ENCODE data around the gene OXA1L. TPM values are rescaled to one million over a fixed set of nuclear protein-coding genes. Genes with fewer than 3 reads are reported as not detected.

The OXA1L gene
- polyA plus RNA-seq, 1 donor from 2014 or later = 60.7 TPM

- no peaks in the 10 kb centered on the region for H3K9me3 ChIP-seq (ENCODE audit: low read length)
- no peak overlapping the region for H3K27ac ChIP-seq (ENCODE audit: low read length)
- no peak overlapping the region for H3K4me3 ChIP-seq (ENCODE audit: low read length)
- TF ChIP-seq EP300 (conservative IDR thresholded peaks at IDR 0.05; ENCODE audit: poor library complexity, severe bottlenecking) (no peak), REST (IDR thresholded peaks at IDR 0.05; ENCODE audit: borderline replicate concordance) (no peak), RAD21 (conservative IDR thresholded peaks at IDR 0.05) (no peak), CTCF (IDR thresholded peaks at IDR 0.05; ENCODE audit: poor library complexity, severe bottlenecking) (no peak), TAF1 (IDR thresholded peaks at IDR 0.05; ENCODE audit: low read depth) (no peak), MXI1 (conservative IDR thresholded peaks at IDR 0.05; ENCODE audit: poor library complexity, severe bottlenecking) (no peak), SMC3 (conservative IDR thresholded peaks at IDR 0.05; ENCODE audit: poor library complexity) (no peak), EZH2 (IDR thresholded peaks at IDR 0.05; ENCODE audit: borderline replicate concordance, insufficient read depth, low read length, poor library complexity, severe bottlenecking) (no peak), POLR2AphosphoS5 (IDR thresholded peaks at IDR 0.05) (no peak)
- no peak overlapping the region for H3K4me2 ChIP-seq (ENCODE audit: low read length)
- H3K36me3 ChIP-seq (ENCODE audit: insufficient read depth, low read length) = no peaks in the 10 kb centered on the region
- H4K20me1 ChIP-seq (ENCODE audit: insufficient read depth) = no peaks in the 10 kb centered on the region
- H3K27me3 ChIP-seq (ENCODE audit: insufficient read depth, low read depth, low read length) = no peaks in the 10 kb centered on the region
- H3K79me2 ChIP-seq (replicated peaks; ENCODE audit: insufficient read depth, low read length) = no peaks in the 10 kb centered on the region
- H2AFZ ChIP-seq (ENCODE audit: low read depth, low read length) = no peak overlapping the region
- H3K9me2 ChIP-seq (ENCODE audit: insufficient read depth, low read length) = no peaks in the 10 kb centered on the region
- no peaks in the 10 kb centered on the region for H3F3A ChIP-seq (ENCODE audit: insufficient read depth, low read length, poor library complexity, severe bottlenecking)
- H3K9ac ChIP-seq (ENCODE audit: low read length) = no peak overlapping the region
Observed at GRCh38 chr14:22811722-22812121, 45.2 kb downstream of the OXA1L start.

GRCh38 chr14:22812744-22813143, 46.3 kb downstream of the OXA1L start:
- Histone ChIP-seq H3K4me2 (ENCODE audit: low read length) (no peak overlapping the region), H3K9ac (ENCODE audit: low read length) (no peak overlapping the region), H4K20me1 (ENCODE audit: insufficient read depth) (no peaks in the 10 kb centered on the region)

More at GRCh38 chr14:22812744-22813143, 46.3 kb downstream of the OXA1L start:
- no peak for TF ChIP-seq TAF1 (IDR thresholded peaks at IDR 0.05; ENCODE audit: low read depth)
- no peak for TF ChIP-seq RAD21 (conservative IDR thresholded peaks at IDR 0.05)
- TF ChIP-seq EP300 (conservative IDR thresholded peaks at IDR 0.05; ENCODE audit: poor library complexity, severe bottlenecking) = no peak
- TF ChIP-seq EZH2 (IDR thresholded peaks at IDR 0.05; ENCODE audit: borderline replicate concordance, insufficient read depth, low read length, poor library complexity, severe bottlenecking) = no peak
- no peak for TF ChIP-seq POLR2AphosphoS5 (IDR thresholded peaks at IDR 0.05)
- no peak for TF ChIP-seq CTCF (IDR thresholded peaks at IDR 0.05; ENCODE audit: poor library complexity, severe bottlenecking)
- no peak for TF ChIP-seq REST (IDR thresholded peaks at IDR 0.05; ENCODE audit: borderline replicate concordance)
- no peak for TF ChIP-seq MXI1 (conservative IDR thresholded peaks at IDR 0.05; ENCODE audit: poor library complexity, severe bottlenecking)
- TF ChIP-seq SMC3 (conservative IDR thresholded peaks at IDR 0.05; ENCODE audit: poor library complexity) = no peak
- H3K4me3 ChIP-seq (ENCODE audit: low read length) = no peak overlapping the region
- H3K27ac ChIP-seq (ENCODE audit: low read length) = no peak overlapping the region
- no peak overlapping the region for H2AFZ ChIP-seq (ENCODE audit: low read depth, low read length)
- no peaks in the 10 kb centered on the region for H3K9me3 ChIP-seq (ENCODE audit: low read length)
- H3K36me3 ChIP-seq (ENCODE audit: insufficient read depth, low read length) = no peaks in the 10 kb centered on the region
- no peaks in the 10 kb centered on the region for H3K9me2 ChIP-seq (ENCODE audit: insufficient read depth, low read length)
- no peaks in the 10 kb centered on the region for H3K79me2 ChIP-seq (replicated peaks; ENCODE audit: insufficient read depth, low read length)
- no peaks in the 10 kb centered on the region for H3F3A ChIP-seq (ENCODE audit: insufficient read depth, low read length, poor library complexity, severe bottlenecking)
- H3K27me3 ChIP-seq (ENCODE audit: insufficient read depth, low read depth, low read length) = no peaks in the 10 kb centered on the region
